RWPE2 (cell line): Measurements from ENCODE around the gene DIPK1A.

Source experiments
- ATAC-seq: fragments of 200-7000 bp; cut with Tn5 transposase; 3 replicates; pipeline ENCODE4 v1.9.1; 2021; ENCODE audit warnings: low read depth
- DNase-seq: peaks from one replicate; pipeline ENCODE4 v3.0.0-alpha.2; 2020; ENCODE audit warnings: low spot score
- H3K27ac ChIP-seq: fragments of 450-650 bp; 2 replicates; pipeline ENCODE4 v1.5.1; 2017; ENCODE audit warnings: mild to moderate bottlenecking; ENCODE audit not compliant: poor library complexity, severe bottlenecking
- H3K27me3 ChIP-seq: fragments of 250-450 bp; sonication (Bioruptor Pico); 2 replicates; pipeline ENCODE4 v1.5.1; 2021; ENCODE audit warnings: mild to moderate bottlenecking, moderate library complexity; ENCODE audit not compliant: insufficient read depth, poor library complexity, severe bottlenecking
- H3K36me3 ChIP-seq: fragments of 250-450 bp; sonication (Bioruptor Pico); 2 replicates; pipeline ENCODE4 v1.5.1; 2020; ENCODE audit warnings: low read depth, mild to moderate bottlenecking, moderate library complexity
- H3K4me1 ChIP-seq: fragments of 250-450 bp; sonication (Bioruptor Pico); 2 replicates; pipeline ENCODE4 v1.5.1; 2021; ENCODE audit warnings: mild to moderate bottlenecking, moderate library complexity; ENCODE audit not compliant: insufficient read depth, poor library complexity, severe bottlenecking
- H3K4me3 ChIP-seq: fragments of 250-450 bp; sonication (Bioruptor Pico); 2 replicates; pipeline ENCODE4 v1.5.1; 2021; ENCODE audit warnings: mild to moderate bottlenecking, moderate library complexity; ENCODE audit not compliant: severe bottlenecking
- H3K9me3 ChIP-seq: fragments of 250-450 bp; sonication (Bioruptor Pico); 2 replicates; pipeline ENCODE4 v1.5.1; 2021; ENCODE audit warnings: mild to moderate bottlenecking, moderate library complexity; ENCODE audit not compliant: severe bottlenecking
- TF ChIP-seq, protein P1 (sequence below): fragments of 450-650 bp; IDR thresholded peaks from one replicate; pipeline ENCODE4 v1.5.1; 2017; ENCODE audit warnings: mild to moderate bottlenecking, moderate library complexity; ENCODE audit not compliant: poor library complexity, severe bottlenecking

The DIPK1A gene

DNA sequence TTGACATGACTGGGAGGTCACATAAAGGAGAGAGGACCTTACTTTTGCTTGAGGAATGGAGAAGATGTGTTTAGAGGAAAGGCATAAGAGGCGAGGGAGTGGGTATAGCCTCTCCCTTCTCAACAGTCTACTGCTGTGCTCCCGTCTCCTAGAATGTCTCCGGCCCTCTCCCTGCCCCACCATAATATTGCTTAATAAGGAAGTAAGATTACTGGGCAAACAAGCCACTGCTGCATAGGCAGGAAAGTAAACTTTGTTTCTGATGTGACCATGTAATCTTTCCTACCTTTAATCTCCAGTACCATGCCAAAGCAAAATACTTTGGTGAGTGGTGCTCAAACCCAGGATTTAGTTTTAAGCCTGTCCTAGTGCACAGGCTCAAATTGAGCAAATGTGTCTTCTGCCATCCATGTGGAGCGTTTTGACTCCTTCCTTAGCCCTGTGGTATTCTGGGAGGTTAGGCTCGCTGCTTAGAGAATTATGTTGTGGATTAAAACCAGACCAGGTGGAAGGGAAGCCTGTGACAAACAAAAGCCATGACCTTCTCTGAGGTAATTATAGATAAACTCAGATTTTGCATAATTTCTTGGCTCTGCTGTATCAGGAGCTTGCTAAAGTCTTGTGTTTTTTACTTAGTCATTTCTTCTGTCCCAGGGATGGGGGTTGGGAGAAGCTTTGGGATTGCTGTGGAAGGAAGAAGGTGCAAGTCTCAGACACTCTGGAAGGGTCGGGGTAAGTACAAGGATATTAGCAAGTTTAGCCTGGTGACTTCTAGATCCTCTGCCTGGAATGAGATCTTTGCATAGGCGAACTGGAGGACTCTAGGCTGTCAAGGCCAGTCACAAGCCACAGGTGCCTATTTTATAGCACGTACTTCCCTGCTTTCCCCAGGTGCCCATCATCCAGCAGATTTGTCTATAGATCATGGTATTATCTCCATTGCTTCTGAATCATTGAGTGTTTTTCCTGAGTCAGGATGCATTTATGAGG is 34.5 kb upstream of the DIPK1A start:
- TF ChIP-seq, protein P1, sequence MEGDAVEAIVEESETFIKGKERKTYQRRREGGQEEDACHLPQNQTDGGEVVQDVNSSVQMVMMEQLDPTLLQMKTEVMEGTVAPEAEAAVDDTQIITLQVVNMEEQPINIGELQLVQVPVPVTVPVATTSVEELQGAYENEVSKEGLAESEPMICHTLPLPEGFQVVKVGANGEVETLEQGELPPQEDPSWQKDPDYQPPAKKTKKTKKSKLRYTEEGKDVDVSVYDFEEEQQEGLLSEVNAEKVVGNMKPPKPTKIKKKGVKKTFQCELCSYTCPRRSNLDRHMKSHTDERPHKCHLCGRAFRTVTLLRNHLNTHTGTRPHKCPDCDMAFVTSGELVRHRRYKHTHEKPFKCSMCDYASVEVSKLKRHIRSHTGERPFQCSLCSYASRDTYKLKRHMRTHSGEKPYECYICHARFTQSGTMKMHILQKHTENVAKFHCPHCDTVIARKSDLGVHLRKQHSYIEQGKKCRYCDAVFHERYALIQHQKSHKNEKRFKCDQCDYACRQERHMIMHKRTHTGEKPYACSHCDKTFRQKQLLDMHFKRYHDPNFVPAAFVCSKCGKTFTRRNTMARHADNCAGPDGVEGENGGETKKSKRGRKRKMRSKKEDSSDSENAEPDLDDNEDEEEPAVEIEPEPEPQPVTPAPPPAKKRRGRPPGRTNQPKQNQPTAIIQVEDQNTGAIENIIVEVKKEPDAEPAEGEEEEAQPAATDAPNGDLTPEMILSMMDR = no peak
- H3K27me3 ChIP-seq = no peaks in the 10 kb centered on the region
- H3K36me3 ChIP-seq = no peaks in the 10 kb centered on the region
- no peaks in the 10 kb centered on the region for H3K9me3 ChIP-seq
- DNase-seq (no peak), ATAC-seq (no peak)
- no peak overlapping the region for H3K27ac ChIP-seq
- peaks cover 8% of the 10 kb centered on the region for H3K4me1 ChIP-seq
- no peak overlapping the region for H3K4me3 ChIP-seq

DNA sequence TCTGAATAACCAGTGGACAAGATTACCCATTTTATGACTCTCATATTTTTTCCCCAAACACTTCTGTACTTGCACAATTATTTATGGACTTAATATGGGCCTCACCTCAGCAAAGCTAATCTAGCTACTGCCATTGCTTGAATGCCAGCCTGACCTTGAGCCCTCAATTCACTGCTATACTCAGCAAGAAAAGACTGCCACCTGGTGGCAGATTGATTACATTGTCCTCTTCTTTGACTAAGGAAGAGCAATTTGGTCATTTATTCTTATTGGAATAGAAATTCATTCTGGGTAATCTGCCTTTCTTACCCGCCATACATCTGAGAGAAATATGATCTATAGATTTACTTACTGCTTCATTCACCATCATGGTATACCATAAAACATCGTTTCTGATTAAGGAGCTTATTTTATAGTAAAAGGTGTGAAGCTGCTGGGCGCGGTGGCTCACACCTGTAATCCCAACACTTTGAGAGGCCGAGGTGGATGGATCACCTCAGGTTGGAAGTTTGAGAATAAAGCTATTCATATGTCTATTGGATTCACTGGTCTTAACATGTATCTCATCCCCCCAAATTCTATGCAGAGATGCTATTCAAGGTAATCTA is 32.9 kb upstream of the DIPK1A start:
- Histone ChIP-seq H3K9me3 (no peaks in the 10 kb centered on the region), H3K27ac (no peak overlapping the region), H3K27me3 (no peaks in the 10 kb centered on the region), H3K4me3 (no peak overlapping the region), H3K4me1 (no peaks in the 10 kb centered on the region), H3K36me3 (no peaks in the 10 kb centered on the region)
- TF ChIP-seq, protein P1 = peak; percentile 90
- ATAC-seq (peak; percentile 70), DNase-seq (no peak)

DNA sequence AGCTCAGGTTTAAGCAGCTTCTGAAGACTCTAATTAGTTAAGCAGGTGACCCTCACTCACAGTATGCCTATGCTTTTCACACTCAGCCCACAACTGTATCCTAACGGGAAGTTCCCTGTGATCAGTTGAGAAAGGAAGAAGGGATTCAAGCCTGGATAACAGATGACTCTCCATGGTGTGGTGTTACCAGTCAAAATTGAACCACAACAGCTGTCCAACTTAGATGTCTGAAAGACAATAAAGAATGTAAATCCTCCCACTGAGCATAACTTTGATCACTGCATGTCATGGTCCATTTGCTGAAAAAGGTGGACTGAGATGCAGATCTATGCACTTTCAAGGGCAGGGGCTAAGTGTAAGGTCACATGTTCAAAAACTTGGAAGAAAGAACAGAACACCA is 32.3 kb upstream of the DIPK1A start:
- Histone ChIP-seq H3K4me3 (no peak overlapping the region), H3K36me3 (no peaks in the 10 kb centered on the region), H3K27ac (no peak overlapping the region), H3K27me3 (no peaks in the 10 kb centered on the region), H3K4me1 (no peaks in the 10 kb centered on the region), H3K9me3 (no peaks in the 10 kb centered on the region)
- ATAC-seq (no peak), DNase-seq (no peak)
- TF ChIP-seq, protein P1 = no peak

DNA sequence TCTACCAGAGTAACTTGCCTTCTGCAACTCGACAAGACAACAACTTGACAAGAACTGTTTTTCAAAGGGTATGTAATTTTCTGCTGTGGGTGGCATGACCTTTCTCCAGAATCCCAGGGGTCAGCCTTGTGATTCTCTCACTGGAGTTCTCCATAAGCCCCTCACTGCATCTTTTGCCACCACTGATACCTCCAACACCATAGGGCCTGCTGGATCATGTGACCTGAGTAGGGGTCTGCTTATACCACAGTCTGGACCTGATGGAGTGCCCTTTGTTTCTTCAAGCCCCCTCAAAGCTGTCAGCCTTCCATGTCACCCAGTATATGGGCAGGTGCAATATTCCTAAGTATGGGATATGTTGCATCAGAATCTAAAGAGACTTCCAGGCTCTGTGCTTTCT is 31.6 kb upstream of the DIPK1A start:
- ATAC-seq (no peak), DNase-seq (no peak)
- H3K27me3 ChIP-seq = no peaks in the 10 kb centered on the region
- H3K4me3 ChIP-seq = no peak overlapping the region
- H3K27ac ChIP-seq = no peak overlapping the region
- H3K9me3 ChIP-seq = no peaks in the 10 kb centered on the region
- no peaks in the 10 kb centered on the region for H3K4me1 ChIP-seq
- no peaks in the 10 kb centered on the region for H3K36me3 ChIP-seq
- TF ChIP-seq, protein P1 = no peak
